A549 (cell line): ENCODE measurements around the gene GIT2.

Experiments used
- CEBPB ChIP-seq, 2 experiments: fragments of >200 bp in 1 of 2; sonication (Bioruptor Twin) in 1 of 2; formaldehyde crosslinking in 1 of 2; IDR thresholded peaks; 2 replicates each; pipeline ENCODE4 v1.6.1; 2012 to 2016
- CHD2 ChIP-seq: fragments of 150-350 bp; IDR thresholded peaks from 2 replicates; pipeline ENCODE4 v1.6.1; 2014; ENCODE audit warnings: low read length; ENCODE audit not compliant: partially characterized antibody
- EP300 ChIP-seq, 2 experiments: fragments of >200 bp; sonication (Bioruptor Twin); formaldehyde crosslinking; IDR thresholded peaks; 2 replicates in 1 of 2; 3 replicates in 1 of 2; pipeline ENCODE4 v1.6.1; 2016 to 2017
- MAX ChIP-seq: IDR thresholded peaks from 2 replicates; pipeline ENCODE4 v1.6.1; 2012
- POLR2A ChIP-seq: IDR thresholded peaks from 2 replicates; pipeline ENCODE4 v1.6.1; 2012; ENCODE audit warnings: mild to moderate bottlenecking, low read length
- POLR2AphosphoS2 ChIP-seq: conservative IDR thresholded peaks from 2 replicates; pipeline ENCODE4 v1.6.1; 2012; ENCODE audit warnings: low read length, improper control_type of control experiment, inconsistent platforms
- TF ChIP-seq, protein P1 (sequence below): fragments of 150-350 bp; IDR thresholded peaks from 2 replicates; pipeline ENCODE4 v1.6.1; 2014; ENCODE audit warnings: low read depth, mild to moderate bottlenecking, low read length
- TF ChIP-seq, protein P2 (sequence below): fragments of >200 bp; sonication (Bioruptor Twin); formaldehyde crosslinking; IDR thresholded peaks from 3 replicates; pipeline ENCODE4 v1.5.1; 2016
- TF ChIP-seq, protein P3 (sequence below): IDR thresholded peaks from 2 replicates; pipeline ENCODE4 v1.6.1; 2012

DNA sequence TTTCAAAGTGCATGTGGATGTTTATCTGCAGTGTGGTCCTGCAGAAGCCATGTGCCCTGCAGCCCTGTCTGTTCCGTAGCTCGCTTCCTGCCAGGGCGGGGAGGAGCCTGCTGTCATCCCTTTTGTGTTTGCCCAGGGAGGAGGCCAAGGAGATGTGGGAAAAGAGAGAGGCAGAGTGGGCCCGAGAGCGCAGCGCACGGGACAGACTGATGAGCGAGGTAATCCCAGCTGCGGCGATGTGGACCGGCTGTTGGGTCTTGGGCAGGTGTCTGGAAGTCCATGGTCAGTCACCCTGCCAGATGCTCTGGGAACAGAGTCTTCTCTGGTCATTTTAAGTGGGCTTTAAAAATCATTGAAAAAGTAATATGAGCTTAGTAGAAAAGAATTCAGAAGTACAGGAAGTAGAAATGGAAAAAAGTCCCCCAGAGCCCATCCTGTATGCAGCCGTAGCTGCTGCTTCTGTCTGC lies 83.3 kb downstream of the GIT2 start:
- TF ChIP-seq, protein P1, sequence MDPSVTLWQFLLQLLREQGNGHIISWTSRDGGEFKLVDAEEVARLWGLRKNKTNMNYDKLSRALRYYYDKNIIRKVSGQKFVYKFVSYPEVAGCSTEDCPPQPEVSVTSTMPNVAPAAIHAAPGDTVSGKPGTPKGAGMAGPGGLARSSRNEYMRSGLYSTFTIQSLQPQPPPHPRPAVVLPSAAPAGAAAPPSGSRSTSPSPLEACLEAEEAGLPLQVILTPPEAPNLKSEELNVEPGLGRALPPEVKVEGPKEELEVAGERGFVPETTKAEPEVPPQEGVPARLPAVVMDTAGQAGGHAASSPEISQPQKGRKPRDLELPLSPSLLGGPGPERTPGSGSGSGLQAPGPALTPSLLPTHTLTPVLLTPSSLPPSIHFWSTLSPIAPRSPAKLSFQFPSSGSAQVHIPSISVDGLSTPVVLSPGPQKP, result no peak
- TF ChIP-seq, protein P2, sequence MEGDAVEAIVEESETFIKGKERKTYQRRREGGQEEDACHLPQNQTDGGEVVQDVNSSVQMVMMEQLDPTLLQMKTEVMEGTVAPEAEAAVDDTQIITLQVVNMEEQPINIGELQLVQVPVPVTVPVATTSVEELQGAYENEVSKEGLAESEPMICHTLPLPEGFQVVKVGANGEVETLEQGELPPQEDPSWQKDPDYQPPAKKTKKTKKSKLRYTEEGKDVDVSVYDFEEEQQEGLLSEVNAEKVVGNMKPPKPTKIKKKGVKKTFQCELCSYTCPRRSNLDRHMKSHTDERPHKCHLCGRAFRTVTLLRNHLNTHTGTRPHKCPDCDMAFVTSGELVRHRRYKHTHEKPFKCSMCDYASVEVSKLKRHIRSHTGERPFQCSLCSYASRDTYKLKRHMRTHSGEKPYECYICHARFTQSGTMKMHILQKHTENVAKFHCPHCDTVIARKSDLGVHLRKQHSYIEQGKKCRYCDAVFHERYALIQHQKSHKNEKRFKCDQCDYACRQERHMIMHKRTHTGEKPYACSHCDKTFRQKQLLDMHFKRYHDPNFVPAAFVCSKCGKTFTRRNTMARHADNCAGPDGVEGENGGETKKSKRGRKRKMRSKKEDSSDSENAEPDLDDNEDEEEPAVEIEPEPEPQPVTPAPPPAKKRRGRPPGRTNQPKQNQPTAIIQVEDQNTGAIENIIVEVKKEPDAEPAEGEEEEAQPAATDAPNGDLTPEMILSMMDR, result no peak
- TF ChIP-seq POLR2AphosphoS2 (no peak), EP300 (IDR thresholded peaks at IDR 0.05) (no peak), MAX (no peak), POLR2A (no peak), CEBPB (IDR thresholded peaks at IDR 0.05) (no peak), CHD2 (no peak)
- TF ChIP-seq, protein P3, sequence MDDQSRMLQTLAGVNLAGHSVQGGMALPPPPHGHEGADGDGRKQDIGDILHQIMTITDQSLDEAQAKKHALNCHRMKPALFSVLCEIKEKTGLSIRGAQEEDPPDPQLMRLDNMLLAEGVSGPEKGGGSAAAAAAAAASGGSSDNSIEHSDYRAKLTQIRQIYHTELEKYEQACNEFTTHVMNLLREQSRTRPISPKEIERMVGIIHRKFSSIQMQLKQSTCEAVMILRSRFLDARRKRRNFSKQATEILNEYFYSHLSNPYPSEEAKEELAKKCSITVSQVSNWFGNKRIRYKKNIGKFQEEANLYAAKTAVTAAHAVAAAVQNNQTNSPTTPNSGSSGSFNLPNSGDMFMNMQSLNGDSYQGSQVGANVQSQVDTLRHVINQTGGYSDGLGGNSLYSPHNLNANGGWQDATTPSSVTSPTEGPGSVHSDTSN, result no peak
